Parathyroid adenoma (tissue), 2 donors: ENCODE results near the gene NOS1AP.

Source experiments
- H2AFZ ChIP-seq: fragments of 300-600 bp; sonication (generic); one replicate; pipeline ENCODE4 v1.7.0; 2017; ENCODE audit warnings: antibody characterized with exemption, mild to moderate bottlenecking
- H3K27ac ChIP-seq: fragments of 300-600 bp; sonication (generic); one replicate; pipeline ENCODE4 v1.7.0; 2017
- H3K27me3 ChIP-seq: fragments of 300-600 bp; sonication (generic); one replicate; pipeline ENCODE4 v1.7.0; 2017; ENCODE audit warnings: low read length; ENCODE audit not compliant: control insufficient read depth, insufficient read depth
- H3K36me3 ChIP-seq: fragments of 300-600 bp; sonication (generic); one replicate; pipeline ENCODE4 v1.7.0; 2017; ENCODE audit warnings: low read length; ENCODE audit not compliant: control insufficient read depth, insufficient read depth
- H3K4me1 ChIP-seq: fragments of 300-600 bp; sonication (generic); one replicate; pipeline ENCODE4 v1.7.0; 2017; ENCODE audit warnings: control low read depth
- H3K4me2 ChIP-seq: fragments of 300-600 bp; sonication (generic); one replicate; pipeline ENCODE4 v1.7.0; 2017; ENCODE audit warnings: low read length
- H3K4me3 ChIP-seq: fragments of 300-600 bp; sonication (generic); one replicate; pipeline ENCODE4 v1.7.0; 2017; ENCODE audit warnings: low read depth, low read length
- H3K79me2 ChIP-seq: fragments of 300-600 bp; sonication (generic); one replicate; pipeline ENCODE4 v1.7.0; 2017; ENCODE audit warnings: control low read depth
- H3K9ac ChIP-seq: fragments of 300-600 bp; sonication (generic); one replicate; pipeline ENCODE4 v1.7.0; 2017; ENCODE audit warnings: mild to moderate bottlenecking
- H3K9me3 ChIP-seq: fragments of 300-600 bp; sonication (generic); one replicate; pipeline ENCODE4 v1.7.0; 2017; ENCODE audit warnings: low read length; ENCODE audit not compliant: control insufficient read depth
- TF ChIP-seq, protein P1 (sequence below): fragments of 300-600 bp; sonication (generic); IDR thresholded peaks from one replicate; pipeline ENCODE4 v1.7.0; 2017; ENCODE audit warnings: antibody characterized with exemption, mild to moderate bottlenecking
- donor health status: primary hyperparathyroidism.

Gene NOS1AP

GRCh38 chr1:162113419-162113818 lies 43.9 kb downstream of the NOS1AP start:
- no peaks in the 10 kb centered on the region for H3K27me3 ChIP-seq
- H2AFZ ChIP-seq = no peak overlapping the region
- H3K36me3 ChIP-seq = no peaks in the 10 kb centered on the region
- H3K9me3 ChIP-seq = no peaks in the 10 kb centered on the region
- H3K9ac ChIP-seq = no peak overlapping the region
- TF ChIP-seq, protein P1, sequence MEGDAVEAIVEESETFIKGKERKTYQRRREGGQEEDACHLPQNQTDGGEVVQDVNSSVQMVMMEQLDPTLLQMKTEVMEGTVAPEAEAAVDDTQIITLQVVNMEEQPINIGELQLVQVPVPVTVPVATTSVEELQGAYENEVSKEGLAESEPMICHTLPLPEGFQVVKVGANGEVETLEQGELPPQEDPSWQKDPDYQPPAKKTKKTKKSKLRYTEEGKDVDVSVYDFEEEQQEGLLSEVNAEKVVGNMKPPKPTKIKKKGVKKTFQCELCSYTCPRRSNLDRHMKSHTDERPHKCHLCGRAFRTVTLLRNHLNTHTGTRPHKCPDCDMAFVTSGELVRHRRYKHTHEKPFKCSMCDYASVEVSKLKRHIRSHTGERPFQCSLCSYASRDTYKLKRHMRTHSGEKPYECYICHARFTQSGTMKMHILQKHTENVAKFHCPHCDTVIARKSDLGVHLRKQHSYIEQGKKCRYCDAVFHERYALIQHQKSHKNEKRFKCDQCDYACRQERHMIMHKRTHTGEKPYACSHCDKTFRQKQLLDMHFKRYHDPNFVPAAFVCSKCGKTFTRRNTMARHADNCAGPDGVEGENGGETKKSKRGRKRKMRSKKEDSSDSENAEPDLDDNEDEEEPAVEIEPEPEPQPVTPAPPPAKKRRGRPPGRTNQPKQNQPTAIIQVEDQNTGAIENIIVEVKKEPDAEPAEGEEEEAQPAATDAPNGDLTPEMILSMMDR = no peak
- H3K4me2 ChIP-seq = no peak overlapping the region
- H3K27ac ChIP-seq = no peak overlapping the region
- H3K4me1 ChIP-seq = no peaks in the 10 kb centered on the region
- H3K4me3 ChIP-seq = no peak overlapping the region
- H3K79me2 ChIP-seq = no peaks in the 10 kb centered on the region

GRCh38 chr1:162117039-162117774 lies 47.7 kb downstream of the NOS1AP start:
- TF ChIP-seq, protein P1 = no peak
- no peaks in the 10 kb centered on the region for H3K79me2 ChIP-seq

GRCh38 chr1:162118063-162118462 lies 48.6 kb downstream of the NOS1AP start:
- Histone ChIP-seq H3K4me1 (no peaks in the 10 kb centered on the region), H3K9ac (no peak overlapping the region), H3K27me3 (no peaks in the 10 kb centered on the region), H3K4me2 (no peak overlapping the region), H3K9me3 (no peaks in the 10 kb centered on the region), H3K36me3 (no peaks in the 10 kb centered on the region), H3K4me3 (no peak overlapping the region), H2AFZ (no peak overlapping the region), H3K27ac (no peak overlapping the region), H3K79me2 (no peaks in the 10 kb centered on the region)
- TF ChIP-seq, protein P1 = no peak

More at GRCh38 chr1:162117039-162117774, 47.7 kb downstream of the NOS1AP start:
- Histone ChIP-seq H3K4me3 (no peak overlapping the region), H3K36me3 (no peaks in the 10 kb centered on the region), H3K27me3 (no peaks in the 10 kb centered on the region), H3K9me3 (no peaks in the 10 kb centered on the region), H3K9ac (no peak overlapping the region), H2AFZ (no peak overlapping the region), H3K4me1 (no peaks in the 10 kb centered on the region), H3K27ac (no peak overlapping the region), H3K4me2 (no peak overlapping the region)

DNA sequence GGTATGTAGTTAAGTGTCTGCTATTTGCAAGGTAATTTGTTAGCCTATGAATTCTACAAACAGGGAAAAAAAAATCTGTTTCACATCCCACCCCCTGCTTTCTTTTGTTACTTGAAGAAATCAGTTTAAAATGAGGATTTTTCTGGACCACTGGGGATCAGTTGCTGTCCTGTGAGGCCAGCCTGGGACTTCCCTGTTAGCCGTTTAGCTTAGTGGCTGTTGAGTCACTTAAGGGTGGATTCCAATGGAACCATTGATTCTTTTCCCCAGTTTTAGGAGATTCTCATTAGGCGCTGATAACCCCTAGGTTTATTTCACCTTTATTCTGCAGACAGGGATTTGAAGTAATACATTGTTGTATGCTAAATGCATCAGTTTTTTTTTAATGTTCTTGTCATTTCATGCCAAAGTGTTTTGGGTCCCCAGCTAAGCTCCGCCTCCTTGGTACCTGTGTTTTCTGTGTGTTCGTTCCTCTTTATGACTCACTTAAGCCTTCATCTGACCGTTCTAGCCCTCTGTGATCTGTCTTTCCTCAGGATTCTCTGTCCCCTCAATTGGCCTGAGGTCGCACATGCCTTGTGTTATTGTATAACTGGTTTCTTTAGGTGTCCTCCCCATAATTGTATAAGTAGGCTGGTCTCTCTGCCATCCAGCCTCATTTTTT lies 59.3 kb downstream of the NOS1AP start:
- Histone ChIP-seq H3K79me2 (no peaks in the 10 kb centered on the region), H2AFZ (no peak overlapping the region), H3K27ac (no peak overlapping the region), H3K9me3 (no peaks in the 10 kb centered on the region), H3K4me1 (no peaks in the 10 kb centered on the region), H3K4me2 (no peak overlapping the region), H3K36me3 (no peaks in the 10 kb centered on the region), H3K9ac (no peak overlapping the region), H3K4me3 (no peak overlapping the region), H3K27me3 (no peaks in the 10 kb centered on the region)
- TF ChIP-seq, protein P1 = no peak
